Parathyroid adenoma (tissue), 2 donors: ENCODE measurements around the gene MGST2.

Experiments
- H2AFZ ChIP-seq: fragments of 300-600 bp; sonication (generic); one replicate; pipeline ENCODE4 v1.7.0; 2017; ENCODE audit warnings: antibody characterized with exemption, mild to moderate bottlenecking
- H3K27ac ChIP-seq: fragments of 300-600 bp; sonication (generic); one replicate; pipeline ENCODE4 v1.7.0; 2017
- H3K27me3 ChIP-seq: fragments of 300-600 bp; sonication (generic); one replicate; pipeline ENCODE4 v1.7.0; 2017; ENCODE audit warnings: low read length; ENCODE audit not compliant: control insufficient read depth, insufficient read depth
- H3K36me3 ChIP-seq: fragments of 300-600 bp; sonication (generic); one replicate; pipeline ENCODE4 v1.7.0; 2017; ENCODE audit warnings: low read length; ENCODE audit not compliant: control insufficient read depth, insufficient read depth
- H3K4me1 ChIP-seq: fragments of 300-600 bp; sonication (generic); one replicate; pipeline ENCODE4 v1.7.0; 2017; ENCODE audit warnings: control low read depth
- H3K4me2 ChIP-seq: fragments of 300-600 bp; sonication (generic); one replicate; pipeline ENCODE4 v1.7.0; 2017; ENCODE audit warnings: low read length
- H3K4me3 ChIP-seq: fragments of 300-600 bp; sonication (generic); one replicate; pipeline ENCODE4 v1.7.0; 2017; ENCODE audit warnings: low read depth, low read length
- H3K79me2 ChIP-seq: fragments of 300-600 bp; sonication (generic); one replicate; pipeline ENCODE4 v1.7.0; 2017; ENCODE audit warnings: control low read depth
- H3K9ac ChIP-seq: fragments of 300-600 bp; sonication (generic); one replicate; pipeline ENCODE4 v1.7.0; 2017; ENCODE audit warnings: mild to moderate bottlenecking
- H3K9me3 ChIP-seq: fragments of 300-600 bp; sonication (generic); one replicate; pipeline ENCODE4 v1.7.0; 2017; ENCODE audit warnings: low read length; ENCODE audit not compliant: control insufficient read depth
- TF ChIP-seq, protein P1 (sequence below): fragments of 300-600 bp; sonication (generic); IDR thresholded peaks from one replicate; pipeline ENCODE4 v1.7.0; 2017; ENCODE audit warnings: antibody characterized with exemption, mild to moderate bottlenecking
- donor health status: primary hyperparathyroidism.

MGST2 gene

DNA sequence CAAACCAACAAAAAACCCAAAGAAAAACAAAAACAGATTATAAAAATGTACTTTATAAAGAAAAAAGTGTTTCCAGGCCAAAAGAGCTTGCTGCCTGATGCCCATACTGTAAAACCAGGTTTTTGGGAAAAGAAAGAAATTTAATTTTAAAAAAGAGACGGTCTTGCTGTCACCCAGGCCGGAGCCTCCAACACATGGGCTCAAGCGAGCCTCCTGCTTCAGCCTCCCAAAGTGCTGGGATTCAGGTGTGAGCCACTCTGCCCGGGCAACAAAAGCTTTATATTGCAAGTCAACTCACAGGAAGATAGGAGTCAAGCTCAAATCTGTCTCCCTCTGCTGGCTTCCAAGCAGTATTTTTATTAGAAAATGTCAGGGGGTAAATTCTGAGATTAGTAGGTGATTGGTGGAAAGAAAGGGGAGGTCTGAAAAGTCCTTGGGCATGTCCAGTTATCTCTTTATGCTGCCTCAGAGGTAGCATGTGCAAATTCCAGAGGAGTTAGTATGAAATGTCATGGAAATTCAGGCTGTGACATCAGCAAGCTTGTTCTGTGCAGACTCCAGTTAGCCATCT lies 39.4 kb downstream of the MGST2 start:
- H2AFZ ChIP-seq = no peak overlapping the region
- no peaks in the 10 kb centered on the region for H3K4me1 ChIP-seq
- H3K9me3 ChIP-seq = no peaks in the 10 kb centered on the region
- no peaks in the 10 kb centered on the region for H3K36me3 ChIP-seq
- TF ChIP-seq, protein P1, sequence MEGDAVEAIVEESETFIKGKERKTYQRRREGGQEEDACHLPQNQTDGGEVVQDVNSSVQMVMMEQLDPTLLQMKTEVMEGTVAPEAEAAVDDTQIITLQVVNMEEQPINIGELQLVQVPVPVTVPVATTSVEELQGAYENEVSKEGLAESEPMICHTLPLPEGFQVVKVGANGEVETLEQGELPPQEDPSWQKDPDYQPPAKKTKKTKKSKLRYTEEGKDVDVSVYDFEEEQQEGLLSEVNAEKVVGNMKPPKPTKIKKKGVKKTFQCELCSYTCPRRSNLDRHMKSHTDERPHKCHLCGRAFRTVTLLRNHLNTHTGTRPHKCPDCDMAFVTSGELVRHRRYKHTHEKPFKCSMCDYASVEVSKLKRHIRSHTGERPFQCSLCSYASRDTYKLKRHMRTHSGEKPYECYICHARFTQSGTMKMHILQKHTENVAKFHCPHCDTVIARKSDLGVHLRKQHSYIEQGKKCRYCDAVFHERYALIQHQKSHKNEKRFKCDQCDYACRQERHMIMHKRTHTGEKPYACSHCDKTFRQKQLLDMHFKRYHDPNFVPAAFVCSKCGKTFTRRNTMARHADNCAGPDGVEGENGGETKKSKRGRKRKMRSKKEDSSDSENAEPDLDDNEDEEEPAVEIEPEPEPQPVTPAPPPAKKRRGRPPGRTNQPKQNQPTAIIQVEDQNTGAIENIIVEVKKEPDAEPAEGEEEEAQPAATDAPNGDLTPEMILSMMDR = no peak
- H3K27me3 ChIP-seq = no peaks in the 10 kb centered on the region
- no peak overlapping the region for H3K9ac ChIP-seq
- H3K4me2 ChIP-seq = no peak overlapping the region
- no peak overlapping the region for H3K4me3 ChIP-seq
- H3K79me2 ChIP-seq = no peaks in the 10 kb centered on the region
- H3K27ac ChIP-seq = no peak overlapping the region

DNA sequence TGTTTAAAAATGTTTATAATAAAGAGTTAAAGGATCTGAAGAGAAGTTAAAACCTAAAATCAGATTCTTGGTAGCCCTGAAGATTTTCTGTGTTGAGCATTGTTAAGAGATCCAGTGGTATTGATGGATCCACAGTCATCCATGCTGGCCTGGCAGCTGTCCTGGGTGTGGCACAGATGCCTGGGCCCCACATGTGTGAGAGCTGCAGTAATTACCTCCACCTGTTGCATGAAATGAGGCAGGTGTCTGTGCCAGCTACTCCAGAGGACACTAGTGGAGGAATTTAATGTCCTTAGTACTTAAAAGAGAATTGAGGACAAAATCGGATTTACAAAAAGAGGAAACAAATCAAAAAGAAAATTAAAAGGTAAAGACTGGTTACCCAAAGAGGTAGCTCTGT lies 44.0 kb downstream of the MGST2 start:
- TF ChIP-seq, protein P1 = no peak
- H3K79me2 ChIP-seq = no peaks in the 10 kb centered on the region
- H3K4me3 ChIP-seq = no peak overlapping the region
- no peaks in the 10 kb centered on the region for H3K4me1 ChIP-seq
- no peak overlapping the region for H2AFZ ChIP-seq
- no peak overlapping the region for H3K9ac ChIP-seq
- H3K27me3 ChIP-seq = no peaks in the 10 kb centered on the region
- no peak overlapping the region for H3K27ac ChIP-seq
- no peaks in the 10 kb centered on the region for H3K36me3 ChIP-seq
- H3K4me2 ChIP-seq = no peak overlapping the region
- no peaks in the 10 kb centered on the region for H3K9me3 ChIP-seq

DNA sequence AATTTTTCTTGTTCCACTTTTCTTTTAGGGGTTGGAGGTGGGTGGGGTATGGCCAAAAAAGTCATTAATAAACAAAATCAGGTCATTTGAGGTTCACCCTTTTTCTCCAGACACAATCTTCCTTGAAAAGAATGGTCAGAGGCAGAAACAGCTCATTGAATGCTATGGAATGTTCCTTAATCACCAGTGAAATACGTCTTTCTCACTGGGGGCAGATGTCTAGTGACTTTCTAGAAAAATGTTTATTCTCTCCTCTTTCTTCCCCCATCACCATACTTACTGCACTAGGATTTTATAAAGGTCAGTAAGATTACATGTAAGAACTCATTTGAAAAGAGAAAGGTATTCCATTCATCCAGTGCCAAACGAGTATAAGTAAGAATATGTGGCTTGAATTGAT lies 44.5 kb downstream of the MGST2 start:
- no peak overlapping the region for H3K4me3 ChIP-seq
- H3K79me2 ChIP-seq = no peaks in the 10 kb centered on the region
- H2AFZ ChIP-seq = no peak overlapping the region
- TF ChIP-seq, protein P1 = no peak
- H3K4me2 ChIP-seq = no peak overlapping the region
- H3K27ac ChIP-seq = no peak overlapping the region
- no peaks in the 10 kb centered on the region for H3K27me3 ChIP-seq
- H3K4me1 ChIP-seq = no peaks in the 10 kb centered on the region
- no peaks in the 10 kb centered on the region for H3K9me3 ChIP-seq
- no peaks in the 10 kb centered on the region for H3K36me3 ChIP-seq
- H3K9ac ChIP-seq = no peak overlapping the region

DNA sequence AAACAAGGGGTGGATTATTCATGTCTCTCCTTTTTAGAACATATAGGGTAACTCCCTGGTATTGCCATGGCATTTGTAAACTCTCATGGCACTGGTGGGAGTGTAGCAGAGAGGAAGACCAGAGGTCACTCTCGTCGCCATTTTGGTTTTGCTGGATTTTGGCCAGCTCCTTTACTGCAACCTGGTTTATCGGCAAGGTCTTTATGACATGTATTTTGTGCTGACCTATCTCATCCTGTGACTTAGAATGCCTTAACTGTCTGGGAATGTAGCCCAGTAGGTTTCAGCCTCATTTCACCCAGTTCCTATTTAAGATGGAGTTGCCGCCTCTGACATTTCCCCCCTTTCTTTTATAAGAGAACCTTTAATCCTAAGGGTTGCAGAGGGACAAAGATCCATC lies 45.8 kb downstream of the MGST2 start:
- Histone ChIP-seq H3K9me3 (no peaks in the 10 kb centered on the region), H3K36me3 (no peaks in the 10 kb centered on the region), H3K79me2 (no peaks in the 10 kb centered on the region), H3K4me1 (no peaks in the 10 kb centered on the region), H2AFZ (no peak overlapping the region), H3K27ac (no peak overlapping the region), H3K9ac (no peak overlapping the region), H3K27me3 (no peaks in the 10 kb centered on the region), H3K4me2 (no peak overlapping the region), H3K4me3 (no peak overlapping the region)
- TF ChIP-seq, protein P1 = no peak

DNA sequence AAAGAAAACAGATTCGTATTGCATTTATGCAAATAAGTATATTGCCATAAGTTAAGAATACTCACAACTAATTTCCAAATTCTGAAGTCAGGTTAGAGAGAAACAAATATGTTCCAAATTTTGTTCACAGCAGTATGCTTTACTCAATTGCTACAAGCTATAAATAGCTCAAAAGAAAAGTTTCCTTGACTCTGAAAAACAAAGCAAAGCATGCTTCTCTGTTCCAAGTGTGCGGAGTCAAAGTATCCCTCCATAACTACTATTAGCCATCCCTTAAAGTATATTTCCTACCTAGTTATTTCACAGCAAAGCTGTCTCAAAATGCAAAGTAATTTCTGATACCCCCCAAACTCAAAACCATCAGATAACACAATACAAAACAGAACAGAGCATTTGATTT lies 47.3 kb downstream of the MGST2 start:
- H3K4me1 ChIP-seq = no peaks in the 10 kb centered on the region
- no peaks in the 10 kb centered on the region for H3K9me3 ChIP-seq
- no peaks in the 10 kb centered on the region for H3K36me3 ChIP-seq
- H2AFZ ChIP-seq = no peak overlapping the region
- TF ChIP-seq, protein P1 = no peak
- H3K27me3 ChIP-seq = no peaks in the 10 kb centered on the region
- H3K79me2 ChIP-seq = no peaks in the 10 kb centered on the region
- H3K4me3 ChIP-seq = no peak overlapping the region
- H3K9ac ChIP-seq = no peak overlapping the region
- H3K4me2 ChIP-seq = no peak overlapping the region
- H3K27ac ChIP-seq = no peak overlapping the region
